GM19035 (cell line): ENCODE data around the gene SDHA.
"Not testable (repeated sequence)": the region's sequence is repeated elsewhere in the genome, so short reads cannot be mapped to it uniquely, and the experiment has no call there.

ENCODE experiments used
- ATAC-seq: cut with Tn5 transposase; IDR thresholded peaks from one replicate; pipeline ENCODE4 v1.9.1; 2021; ENCODE audit not compliant: unreplicated experiment

SDHA gene

GRCh38 chr5:296954-297353, 78.8 kb downstream of the SDHA start:
- not testable (repeated sequence) for ATAC-seq

DNA sequence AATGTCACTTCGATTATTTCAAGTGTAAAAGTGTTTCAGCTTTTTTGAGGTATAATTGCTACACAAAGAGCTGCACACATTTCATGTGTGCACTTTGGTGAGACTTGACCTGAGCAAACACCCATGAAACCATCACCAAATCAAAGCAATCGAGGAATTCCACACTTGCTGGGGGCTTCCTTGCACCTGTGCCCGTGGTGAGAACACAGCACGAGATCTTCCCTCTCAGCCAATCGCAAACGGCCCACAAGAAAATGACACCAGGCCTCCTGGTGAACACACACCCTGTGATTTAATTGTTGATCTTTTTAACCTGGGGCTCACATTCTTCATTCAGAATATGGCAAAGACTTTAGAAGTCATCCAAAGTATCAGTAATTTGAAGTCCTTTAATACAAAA, 79.3 kb downstream of the SDHA start:
- not testable (repeated sequence) for ATAC-seq

DNA sequence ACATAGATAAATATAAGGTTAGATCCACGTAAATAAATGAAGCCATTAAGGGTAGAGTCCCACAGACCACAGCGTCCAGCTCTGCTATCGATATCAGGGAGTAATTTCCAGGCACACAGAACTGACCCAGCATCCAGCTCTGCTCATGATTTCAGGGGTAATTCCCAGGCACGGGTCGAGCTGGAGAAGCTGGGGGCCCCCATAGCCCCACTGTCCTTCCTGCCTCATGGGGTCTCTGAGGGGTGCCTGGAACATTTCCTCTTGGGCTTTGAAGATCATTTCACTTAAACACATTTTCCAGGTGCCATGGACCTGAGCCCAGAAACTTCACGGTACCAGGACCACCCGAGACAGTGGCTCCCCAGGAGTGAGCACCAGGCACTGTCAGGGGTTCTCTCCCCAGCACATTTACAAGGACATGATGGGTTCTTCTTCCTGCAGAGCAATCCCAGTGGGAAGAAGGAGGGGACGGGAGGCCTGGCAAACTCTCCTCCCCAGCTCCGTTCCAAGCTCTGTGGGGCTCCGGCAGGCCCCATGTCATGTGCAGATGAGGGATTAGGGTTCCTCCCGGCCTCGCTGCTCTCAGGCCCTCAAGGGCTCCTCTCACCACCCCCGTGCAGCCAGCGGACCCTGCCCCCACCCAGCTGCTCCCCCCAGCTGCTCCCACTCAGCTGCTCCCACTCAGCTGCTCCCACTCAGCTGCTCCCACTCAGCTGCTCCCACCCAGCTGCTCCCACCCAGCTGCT, 80.0 kb downstream of the SDHA start:
- not testable (repeated sequence) for ATAC-seq

GRCh38 chr5:298737-299125, 80.6 kb downstream of the SDHA start:
- ATAC-seq = no peak

- ATAC-seq = not testable (repeated sequence)
Observed at GRCh38 chr5:299921-300320, 81.8 kb downstream of the SDHA start.

DNA sequence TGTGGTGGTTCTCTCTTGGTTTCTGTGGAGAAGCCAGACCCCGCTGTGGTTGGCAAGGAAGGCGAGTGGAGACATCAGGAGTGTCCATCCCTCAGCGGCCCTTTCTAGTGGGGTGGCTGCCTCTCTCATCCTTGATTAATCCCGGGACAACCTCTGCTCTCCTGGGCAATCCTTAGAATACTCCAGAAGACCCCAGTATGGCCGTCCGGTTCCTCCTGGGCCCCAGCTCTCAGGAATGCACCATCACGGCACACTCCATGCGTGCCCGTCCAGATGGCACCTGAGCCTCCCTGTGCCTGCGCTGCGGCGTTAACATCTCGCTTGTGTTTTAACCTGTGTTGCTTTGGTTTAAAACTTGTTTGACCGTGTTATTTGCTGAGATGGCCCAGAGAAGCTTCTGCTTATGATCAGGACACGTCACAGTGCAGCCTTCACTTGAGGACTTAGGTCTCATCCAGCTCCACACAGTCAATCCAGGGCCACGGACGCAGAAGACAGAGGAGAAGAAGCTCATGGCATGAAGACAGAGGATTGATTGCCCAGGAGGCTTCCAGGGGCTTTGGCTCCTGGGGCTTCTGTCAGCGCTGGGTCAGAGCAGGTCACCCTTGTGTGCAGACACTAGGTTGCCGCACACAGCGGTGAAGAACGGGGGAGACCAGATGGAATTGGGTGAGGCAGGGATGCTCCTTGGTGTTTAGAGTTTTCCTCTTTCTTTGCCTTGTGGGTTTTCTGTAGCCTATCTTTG, 82.7 kb downstream of the SDHA start:
- ATAC-seq = not testable (repeated sequence)

GRCh38 chr5:302416-302815, 84.3 kb downstream of the SDHA start:
- not testable (repeated sequence) for ATAC-seq

DNA sequence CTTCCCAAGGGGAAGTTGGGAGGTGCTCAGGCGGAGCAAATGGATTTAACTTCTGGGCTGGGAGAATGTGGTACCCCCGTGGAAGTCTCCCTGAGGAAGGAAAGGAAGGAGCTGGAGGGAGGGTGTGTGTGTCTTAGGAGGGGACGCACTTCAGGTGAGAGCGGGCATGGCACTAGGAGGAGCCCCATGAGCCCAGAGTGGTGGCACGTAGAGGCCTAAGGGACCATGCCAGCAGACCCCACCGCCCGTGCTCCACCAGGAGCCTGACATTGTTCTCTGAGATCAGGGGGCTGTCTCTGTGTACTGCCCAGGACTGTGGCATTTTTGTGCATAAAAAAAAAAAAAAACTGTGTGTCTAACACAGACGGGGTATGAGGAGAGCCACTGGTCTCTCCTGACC, 84.8 kb downstream of the SDHA start:
- no peak for ATAC-seq

GRCh38 chr5:303741-304140, 85.6 kb downstream of the SDHA start:
- ATAC-seq = not testable (repeated sequence)

GRCh38 chr5:305050-305449, 86.9 kb downstream of the SDHA start:
- ATAC-seq = no peak

DNA sequence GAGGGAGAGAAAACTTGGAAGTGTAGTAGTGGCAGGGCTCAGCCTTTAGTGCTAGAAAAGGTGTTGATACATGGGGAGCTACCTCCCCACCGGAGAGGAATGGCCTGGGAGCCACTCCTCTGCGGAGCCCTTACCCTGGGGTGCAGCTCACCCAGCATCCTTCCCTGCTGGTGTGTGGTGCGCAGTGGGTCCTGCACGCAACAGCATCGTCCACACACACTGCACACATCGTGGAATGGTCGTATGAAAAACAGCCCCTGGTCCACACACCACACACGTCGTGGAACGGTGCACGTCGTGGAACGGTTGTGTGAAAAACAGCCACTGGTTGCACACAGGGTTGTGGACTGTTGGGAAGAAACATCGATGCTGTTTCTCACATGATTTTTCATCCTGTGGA, 87.3 kb downstream of the SDHA start:
- no peak for ATAC-seq

GRCh38 chr5:306011-306805, 88.1 kb downstream of the SDHA start:
- ATAC-seq = no peak
